Psoas muscle (tissue), 8 donors: ENCODE measurements around the gene RHBDD3. TPM values are rescaled to one million over a fixed set of nuclear protein-coding genes. Genes with fewer than 3 reads are reported as not detected.

Experiments
- ATAC-seq, 4 donors: fragments of 200-7000 bp; cut with Tn5 transposase; one replicate each; pipeline ENCODE4 v1.9.1; 2020; ENCODE audit warnings: moderate library complexity in 3 of 4, mild to moderate bottlenecking in 2 of 4
- DNase-seq, 2 donors: peaks; one replicate each; pipeline ENCODE4 v3.0.0-alpha.2; 2020
- H3K27ac ChIP-seq: fragments of 200-600 bp; one replicate; pipeline ENCODE4 v1.8.0; 2022
- H3K27me3 ChIP-seq, 3 donors: fragments of 200-600 bp in 1 of 3; one replicate each; pipeline versions ENCODE4 v1.6.1 to v1.8.0; 2013 to 2022; ENCODE audit warnings: low read length in 2 of 3, mild to moderate bottlenecking in 2 of 3, moderate library complexity in 1 of 3; ENCODE audit not compliant: insufficient read depth in 3 of 3
- H3K36me3 ChIP-seq, 2 donors: fragments of 200-600 bp in 1 of 2; one replicate each; pipeline versions ENCODE4 v1.6.1 to v1.8.0; 2013 to 2022; ENCODE audit warnings: low read depth in 1 of 2, mild to moderate bottlenecking in 1 of 2, moderate library complexity in 1 of 2; ENCODE audit not compliant: insufficient read depth in 1 of 2
- H3K4me1 ChIP-seq: fragments of 200-600 bp; one replicate; pipeline ENCODE4 v1.8.0; 2022
- H3K4me3 ChIP-seq: fragments of 200-600 bp; one replicate; pipeline ENCODE4 v1.8.0; 2022; ENCODE audit warnings: mild to moderate bottlenecking
- H3K9me3 ChIP-seq: fragments of 200-600 bp; one replicate; pipeline ENCODE4 v1.8.0; 2022
- CTCF ChIP-seq: fragments of 200-600 bp; IDR thresholded peaks from one replicate; pipeline ENCODE4 v1.8.0; 2022; ENCODE audit warnings: antibody characterized with exemption
- WGBS, 3 donors: extraction: QIAGEN DNeasy Blood & Tissue Kit; methylation state at CpG; one replicate each; pipeline versions ENCODE4 v1.1.6 to v1.1.7; 2013; 5-methylcytosine and 5-hydroxymethylcytosine counted together
- intact Hi-C, 2 donors: fragments of 100-400 bp; cut with DNase I; formaldehyde crosslinking; loops; one replicate each; pipeline versions ENCODE4 v1.11.0 to v1.14.2; 2022
- polyA plus RNA-seq, 3 donors: library from polyadenylated mRNA; stranded (reverse); fragments of 200-250 nt; gene quantifications; one replicate each; pipeline ENCODE4 v1.2.3, GENCODE V29; 2013
- total RNA-seq, 4 donors: library from RNA; stranded (reverse); fragmentation: NEBNext Ultra II Directional in 2 of 4; extraction: Animal tissue kit (Norgen Biotek cat#: 25700) in 2 of 4; gene quantifications; one replicate each; pipeline versions ENCODE4 v1.2.1 to v1.2.4, GENCODE V29; 2021 to 2023
- donor health status: healthy with polysubstance abuse.
- donor health status: DM: no; HTN: no; CAD: no; lungs with moderate emphysema.
- donor health status: Bipolar disorder and iron deficiency.
- donor health status: healthy.
- donor health status: DM: yes; HTN: yes; CAD: no.
- donor health status: DM: no; HTN: no; CAD: no.
- donor health status: DM: no; HTN: no; CAD: no.
- donor health status: DM: yes; HTN: yes; CAD: no.

Gene RHBDD3
- total and polyA plus RNA-seq, 7 donors, result 10.6 to 36.5 (median 20.3) TPM

- Histone ChIP-seq H3K27me3 (no peaks in the 10 kb centered on the region), H3K4me1 (no peaks in the 10 kb centered on the region), H3K9me3 (no peaks in the 10 kb centered on the region), H3K27ac (no peak overlapping the region), H3K36me3 (no peaks in the 10 kb centered on the region), H3K4me3 (no peak overlapping the region)
- intact Hi-C loops, result loop anchor here in 1 of 2 donors (5.0 kb wide), 1 partner anchor 41 kb away; no protein-coding TSS in a partner anchor
- 71 to 90% (median 86%) methylated on average over 1 of the region's 1 CpG for WGBS, 3 donors
- no peak for TF ChIP-seq CTCF
- ATAC-seq, result no peak
- DNase-seq, result no peak
These were observed 34.4 kb downstream of the RHBDD3 start for GRCh38 chr22:29233277-29233877.

GRCh38 chr22:29231971-29232959 lies 35.5 kb downstream of the RHBDD3 start:
- no peaks in the 10 kb centered on the region for H3K36me3 ChIP-seq
- H3K27ac ChIP-seq, result no peak overlapping the region
- peak in 2 of 4 donors; percentile 5 to 49 for ATAC-seq
- H3K27me3 ChIP-seq, result no peaks in the 10 kb centered on the region
- peak; percentile 47 to 69 for DNase-seq
- no peaks in the 10 kb centered on the region for H3K9me3 ChIP-seq
- TF ChIP-seq CTCF, result no peak
- H3K4me3 ChIP-seq, result no peak overlapping the region
- H3K4me1 ChIP-seq, result no peaks in the 10 kb centered on the region
- intact Hi-C loops, result loop anchor here in 1 of 2 donors (5.0 kb wide), 1 partner anchor 40 kb away; no protein-coding TSS in a partner anchor
- WGBS, 3 donors, result 48 to 76% (median 51%) methylated on average over 21 to 22 of the region's 22 CpGs

GRCh38 chr22:29230972-29231875 lies 36.6 kb downstream of the RHBDD3 start:
- intact Hi-C loops, result loop anchor here in 1 of 2 donors (5.0 kb wide), 1 partner anchor 39 kb away; no protein-coding TSS in a partner anchor
- no peak overlapping the region for H3K4me3 ChIP-seq
- no peaks in the 10 kb centered on the region for H3K27me3 ChIP-seq
- H3K9me3 ChIP-seq, result no peaks in the 10 kb centered on the region
- H3K4me1 ChIP-seq, result no peaks in the 10 kb centered on the region
- TF ChIP-seq CTCF, result no peak
- DNase-seq (peak in 1 of 2 donors; percentile 43), ATAC-seq (no peak)
- no peaks in the 10 kb centered on the region for H3K36me3 ChIP-seq
- WGBS, 3 donors, result 88 to 92% (median 92%) methylated on average over 16 to 19 of the region's 19 CpGs
- no peak overlapping the region for H3K27ac ChIP-seq

- Histone ChIP-seq H3K36me3 (no peaks in the 10 kb centered on the region), H3K4me3 (no peak overlapping the region), H3K27me3 (peaks cover 0 to 7% (median 0%) of the 10 kb centered on the region in 3 donors), H3K27ac (no peak overlapping the region), H3K4me1 (no peaks in the 10 kb centered on the region), H3K9me3 (no peaks in the 10 kb centered on the region)
- WGBS, 3 donors, result 81 to 89% (median 87%) methylated on average over 11 of the region's 11 CpGs
- no peak for TF ChIP-seq CTCF
- DNase-seq (no peak), ATAC-seq (peak in 1 of 4 donors; percentile 16)
- intact Hi-C loops, result no loop called here
These were observed 41.3 kb downstream of the RHBDD3 start for GRCh38 chr22:29226351-29226981.
